Activated naive CD4-positive, alpha-beta T cell treated with anti-CD3 and anti-CD28 coated beads, Interleukin-2, amount 50 U/mL, for 72 hours (primary cell): ENCODE measurements around the gene HAUS8. TPM values are rescaled to one million over a fixed set of nuclear protein-coding genes. Genes with fewer than 3 reads are reported as not detected.

ENCODE experiments used
- ATAC-seq, 2 donors: fragments of 150-1000 bp; cut with Tn5 transposase; 2 replicates each; pipeline ENCODE4 v1.10.0; 2021; ENCODE audit warnings: mild to moderate bottlenecking in 2 of 2, moderate library complexity in 2 of 2
- DNase-seq, 2 donors: peaks; one replicate each; pipeline ENCODE4 v3.0.0; 2021 to 2022; ENCODE audit warnings: low spot score in 2 of 2
- H3K27ac Mint-ChIP-seq, 2 donors: one replicate each; pipeline ENCODE4 v1.8.0; 2022; ENCODE audit warnings: mild to moderate bottlenecking in 2 of 2, mixed read lengths in 2 of 2
- H3K36me3 Mint-ChIP-seq, 2 donors: one replicate each; pipeline ENCODE4 v1.8.0; 2022; ENCODE audit warnings: mixed read lengths in 2 of 2
- H3K9me3 Mint-ChIP-seq, 2 donors: one replicate each; pipeline ENCODE4 v1.8.0; 2022; ENCODE audit warnings: mixed read lengths in 2 of 2
- total RNA-seq, 2 donors: library from RNA; stranded (reverse); gene quantifications; one replicate each; pipeline ENCODE4 v1.2.3, GENCODE V29; 2022

HAUS8 gene
- total RNA-seq, 2 donors from 2014 or later, result 31.6 to 57.1 TPM

DNA sequence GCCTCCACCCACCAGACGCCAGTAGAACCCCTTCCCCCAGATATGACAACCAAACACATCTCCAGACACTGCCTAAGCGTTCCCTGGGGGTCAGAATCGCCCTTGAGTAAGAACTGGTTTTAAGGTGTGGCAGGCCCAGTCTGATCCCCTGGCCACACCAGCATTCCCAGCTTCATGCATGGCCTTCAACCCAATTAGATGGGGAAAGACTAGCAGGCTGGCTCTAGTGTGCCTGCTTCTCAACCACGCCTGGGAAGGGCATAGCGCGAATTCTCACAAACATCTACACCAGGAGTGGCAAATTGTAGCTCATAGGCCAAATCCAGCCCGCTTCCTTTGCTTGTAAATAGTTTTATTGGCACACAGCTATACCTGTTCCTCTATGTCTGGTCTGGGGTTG lies 13.6 kb downstream of the HAUS8 start:
- DNase-seq (no peak), ATAC-seq (no peak)
- no peak overlapping the region for H3K27ac Mint-ChIP-seq
- peaks cover 32 to 47% of the 10 kb centered on the region in 2 donors for H3K36me3 Mint-ChIP-seq
- H3K9me3 Mint-ChIP-seq, result no peaks in the 10 kb centered on the region

DNA sequence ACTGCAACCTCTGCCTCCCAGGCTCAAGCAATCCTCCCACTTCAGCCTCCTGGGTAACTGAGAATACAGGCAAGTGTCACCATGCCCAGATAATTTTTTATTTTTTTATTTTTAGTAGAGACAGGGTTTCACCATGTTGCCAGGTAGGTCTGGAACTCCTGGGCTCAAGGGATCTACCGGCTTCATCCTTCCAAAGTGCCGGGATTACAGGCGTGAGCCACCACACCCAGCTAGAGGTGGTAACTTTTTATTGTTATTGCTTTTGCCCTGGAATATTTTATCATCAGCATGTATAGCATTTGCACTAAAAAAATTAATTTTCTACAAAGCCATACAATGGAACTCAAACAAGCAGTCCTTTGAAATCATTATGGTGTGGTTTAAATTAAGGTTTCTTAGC lies 14.0 kb downstream of the HAUS8 start:
- Mint-ChIP-seq H3K36me3 (peaks cover 32 to 42% of the 10 kb centered on the region in 2 donors), H3K9me3 (no peaks in the 10 kb centered on the region), H3K27ac (no peak overlapping the region)
- ATAC-seq (no peak), DNase-seq (no peak)

DNA sequence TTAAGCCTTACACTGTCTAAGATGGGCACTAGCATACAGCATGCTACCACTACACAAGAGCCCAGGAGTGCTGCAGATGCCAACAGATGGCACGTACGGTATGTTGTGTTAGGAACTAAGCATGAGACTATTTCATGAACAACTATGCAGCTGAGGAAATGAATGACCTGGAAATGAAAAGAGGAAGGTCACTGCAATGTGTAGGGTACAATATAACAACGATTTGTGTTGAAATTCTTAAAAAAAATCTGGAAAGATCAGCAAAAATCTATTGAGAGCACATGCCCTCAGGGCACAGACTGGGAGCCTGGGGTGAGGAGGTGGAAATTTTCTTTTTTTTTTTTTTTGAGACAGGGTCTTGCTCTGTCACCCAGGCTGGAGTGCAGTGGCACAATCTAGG lies 14.4 kb downstream of the HAUS8 start:
- Mint-ChIP-seq H3K27ac (peak overlapping the region in 1 of 2 donors; percentile 25), H3K9me3 (no peaks in the 10 kb centered on the region), H3K36me3 (peaks cover 32 to 39% of the 10 kb centered on the region in 2 donors)
- ATAC-seq, result no peak
- no peak for DNase-seq

DNA sequence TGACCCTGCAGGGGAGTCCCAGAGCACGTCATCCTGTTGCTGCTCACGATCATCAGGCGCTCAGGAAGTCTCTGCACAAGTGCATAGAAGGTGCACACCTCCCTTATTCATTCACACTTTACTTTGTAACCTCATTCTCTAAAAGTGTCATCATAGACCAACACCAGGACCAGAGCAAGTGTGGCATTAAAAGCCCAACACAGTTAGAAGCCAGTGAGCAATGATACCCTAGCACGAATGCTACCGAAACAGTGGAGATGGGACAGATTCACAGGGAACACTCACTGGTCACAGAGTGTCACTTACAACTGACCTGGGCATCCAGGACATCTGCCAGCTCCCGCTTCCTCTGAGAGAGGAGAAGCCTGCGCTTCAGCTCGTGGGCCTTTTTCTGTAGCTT lies 17.0 kb downstream of the HAUS8 start:
- no peak for DNase-seq
- Mint-ChIP-seq H3K36me3 (peaks cover 27 to 30% of the 10 kb centered on the region in 2 donors), H3K9me3 (no peaks in the 10 kb centered on the region), H3K27ac (peak overlapping the region in 1 of 2 donors; percentile 13)
- ATAC-seq, result no peak

DNA sequence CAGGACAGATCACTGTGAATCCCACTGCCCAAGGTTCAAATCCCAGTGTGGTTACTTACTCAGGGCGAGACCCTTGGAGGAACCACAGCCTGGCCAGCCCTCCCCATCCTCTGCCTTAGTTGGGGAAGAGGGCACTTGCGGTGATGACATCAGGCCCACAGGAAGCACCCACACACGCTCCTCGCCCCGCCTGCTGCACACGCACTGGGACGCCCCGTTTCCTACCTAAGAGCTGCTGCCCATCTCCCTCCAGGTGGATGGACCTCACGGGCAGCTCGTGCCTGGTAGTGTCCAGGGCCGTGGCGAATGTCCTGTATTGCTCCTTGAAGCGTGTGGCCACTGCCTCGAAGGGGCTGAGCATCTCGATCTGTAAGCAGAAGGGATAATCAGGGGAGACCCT lies 19.6 kb downstream of the HAUS8 start:
- Mint-ChIP-seq H3K9me3 (no peaks in the 10 kb centered on the region), H3K36me3 (peaks cover 25 to 42% of the 10 kb centered on the region in 2 donors)
- no peak for ATAC-seq

DNA sequence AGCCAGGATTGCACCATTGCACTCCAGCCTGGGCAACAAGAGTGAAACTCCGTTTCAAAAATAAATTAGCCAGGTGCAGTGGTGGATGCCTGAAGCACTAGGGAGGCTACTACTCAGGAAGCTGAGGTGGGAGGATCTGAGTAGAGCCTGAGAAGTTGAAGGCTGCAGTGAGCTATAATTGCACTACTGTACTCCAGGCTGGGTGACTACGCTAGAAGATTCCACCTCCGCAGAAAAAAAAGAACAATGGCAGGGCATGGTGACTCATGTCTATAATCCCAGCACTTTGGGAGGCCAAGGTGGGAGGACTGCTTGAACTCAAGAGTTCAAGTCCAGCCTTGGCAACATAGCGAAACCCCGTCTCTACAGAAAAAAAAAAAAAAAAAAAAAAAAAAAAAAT lies 20.5 kb downstream of the HAUS8 start:
- no peak for ATAC-seq
- DNase-seq, result no peak
- Mint-ChIP-seq H3K27ac (no peak overlapping the region), H3K9me3 (no peaks in the 10 kb centered on the region), H3K36me3 (peaks cover 25 to 34% of the 10 kb centered on the region in 2 donors)

More for the DNA sequence above, 19.6 kb downstream of the HAUS8 start:
- no peak overlapping the region for H3K27ac Mint-ChIP-seq
- no peak for DNase-seq

DNA sequence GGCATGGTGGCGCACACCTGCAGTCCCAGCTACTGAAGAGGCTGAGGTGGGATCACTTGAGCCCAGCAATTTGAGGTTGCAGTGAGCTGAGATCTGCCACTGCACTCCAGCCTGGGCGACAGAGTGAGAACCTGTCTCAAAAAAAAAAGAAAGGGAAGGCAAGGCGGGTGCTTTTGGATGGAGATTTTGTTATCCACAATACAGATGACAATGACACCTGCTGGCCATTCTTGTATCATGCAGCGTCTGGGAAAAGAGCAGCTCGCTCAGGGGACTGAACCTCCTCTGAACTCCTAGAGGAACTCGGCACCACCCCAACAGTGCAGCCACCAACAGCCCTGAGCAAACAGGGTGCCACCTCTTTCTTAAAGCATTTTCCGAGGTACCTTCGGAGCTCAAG lies 22.8 kb downstream of the HAUS8 start:
- Mint-ChIP-seq H3K9me3 (no peaks in the 10 kb centered on the region), H3K36me3 (peaks cover 8 to 16% of the 10 kb centered on the region in 2 donors), H3K27ac (no peak overlapping the region)
- no peak for ATAC-seq
- DNase-seq, result peak in 1 of 2 donors; percentile 26

DNA sequence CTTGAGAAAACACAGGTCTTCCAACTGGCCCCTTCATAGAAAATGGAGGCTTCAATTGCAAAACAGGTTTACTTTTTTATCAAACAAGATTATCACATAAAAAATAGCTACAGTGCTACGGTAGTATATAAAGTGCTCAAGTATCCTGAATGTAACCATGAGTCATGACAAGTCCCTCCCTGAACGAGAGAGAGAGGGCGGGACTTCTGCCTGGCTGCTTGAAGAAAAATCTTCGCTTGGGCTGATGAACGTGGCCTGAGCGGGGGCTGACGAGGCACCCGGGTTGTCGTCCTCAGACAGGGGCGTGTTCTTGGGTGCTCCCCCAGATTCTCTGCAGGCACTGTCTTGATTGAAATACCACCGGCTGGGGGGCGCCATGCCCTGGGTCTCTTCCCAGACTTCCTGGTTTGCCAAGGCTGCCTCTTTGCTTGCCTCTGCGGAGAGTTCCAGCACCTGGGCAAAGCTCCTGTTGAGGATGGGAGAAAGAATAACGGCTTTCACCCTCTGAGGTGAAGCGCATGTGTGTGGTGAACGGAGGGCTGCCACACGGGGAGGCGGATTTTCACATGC lies 25.5 kb downstream of the HAUS8 start:
- no peak for ATAC-seq
- Mint-ChIP-seq H3K36me3 (peaks cover 8 to 16% of the 10 kb centered on the region in 2 donors), H3K27ac (no peak overlapping the region), H3K9me3 (no peaks in the 10 kb centered on the region)
- no peak for DNase-seq

DNA sequence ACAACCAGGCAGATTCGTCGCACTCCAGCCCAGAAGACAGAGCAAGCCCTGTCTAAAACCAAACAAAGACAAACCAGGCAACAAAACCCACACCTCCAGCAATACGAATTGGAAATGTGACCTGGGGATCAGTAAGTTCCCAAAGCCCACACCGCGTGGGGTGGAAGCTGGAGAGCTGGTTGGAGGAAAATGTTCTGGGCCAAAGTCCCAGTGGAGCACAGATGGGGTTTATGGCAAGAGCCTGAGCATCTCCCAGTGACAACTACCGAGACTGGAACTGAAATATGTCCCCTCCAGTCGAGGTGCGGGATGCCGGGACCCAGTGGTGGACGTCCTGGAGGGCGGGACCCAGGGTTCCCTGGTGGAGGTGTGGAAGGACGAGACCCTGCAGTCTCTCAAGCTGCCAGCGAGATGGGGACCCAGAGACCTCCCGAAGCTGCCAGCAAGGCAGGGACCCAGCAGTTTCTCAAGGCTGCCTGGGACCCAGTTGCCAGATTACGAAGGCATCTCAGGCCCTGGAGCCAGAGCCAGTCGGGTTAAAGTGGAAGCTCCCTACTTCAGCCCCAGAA lies 26.3 kb downstream of the HAUS8 start:
- H3K9me3 Mint-ChIP-seq, result no peaks in the 10 kb centered on the region
- H3K27ac Mint-ChIP-seq, result peak overlapping the region in 1 of 2 donors; percentile 16
- ATAC-seq (no peak), DNase-seq (no peak)
- peaks cover 8 to 14% of the 10 kb centered on the region in 2 donors for H3K36me3 Mint-ChIP-seq

DNA sequence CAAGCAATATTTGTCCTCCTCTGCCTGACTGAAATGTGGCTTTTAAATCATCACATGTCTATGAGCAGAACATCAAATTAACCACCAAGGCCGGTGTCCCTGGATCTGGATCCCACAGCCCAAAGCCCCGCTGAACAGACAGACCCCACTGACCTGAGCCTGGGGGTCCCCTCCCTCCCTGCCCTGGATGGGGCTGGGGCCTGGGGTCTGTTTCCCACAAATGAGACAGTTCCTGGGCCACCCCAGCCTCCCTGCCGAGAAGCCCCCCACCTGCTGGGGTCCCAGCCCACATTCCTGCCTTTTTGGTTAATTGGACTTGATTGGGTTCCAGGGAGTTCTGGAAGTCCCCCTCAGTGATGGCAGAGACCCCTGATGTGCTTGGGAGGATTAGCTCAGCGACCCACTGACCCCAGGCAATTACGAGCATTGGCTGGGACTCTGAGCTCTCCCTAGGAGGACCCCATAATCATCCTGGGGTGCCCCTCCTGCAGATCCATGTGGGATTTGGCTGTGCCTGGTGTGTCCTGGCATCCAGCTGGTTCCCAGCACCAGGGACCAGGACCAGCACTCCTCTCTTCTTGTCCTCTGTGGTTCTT lies 29.2 kb downstream of the HAUS8 start:
- no peaks in the 10 kb centered on the region for H3K9me3 Mint-ChIP-seq
- DNase-seq (no peak), ATAC-seq (no peak)
- H3K27ac Mint-ChIP-seq, result no peak overlapping the region
- peaks cover 2% of the 10 kb centered on the region in 2 donors for H3K36me3 Mint-ChIP-seq

DNA sequence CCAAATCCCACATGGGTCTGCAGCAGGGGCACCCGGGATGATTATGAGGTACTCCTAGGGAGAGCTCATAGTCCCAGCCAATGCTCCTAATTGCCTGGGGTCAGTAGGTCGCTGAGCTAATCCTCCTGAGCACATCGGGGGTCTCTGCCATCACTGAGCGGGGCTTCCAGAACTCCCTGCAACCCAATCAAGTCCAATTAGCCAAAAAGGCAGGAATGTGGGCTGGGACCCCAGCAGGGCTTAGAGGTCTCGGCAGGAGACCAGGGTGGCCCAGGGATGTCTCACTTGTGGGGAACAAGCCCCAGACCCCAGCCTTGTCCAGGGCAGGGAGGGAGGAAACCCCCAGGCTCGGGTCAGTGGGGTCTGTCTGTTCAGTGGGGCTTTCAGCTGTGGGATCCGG lies 31.5 kb downstream of the HAUS8 start:
- no peaks in the 10 kb centered on the region for H3K36me3 Mint-ChIP-seq
- H3K9me3 Mint-ChIP-seq, result no peaks in the 10 kb centered on the region
- DNase-seq (no peak), ATAC-seq (no peak)
- H3K27ac Mint-ChIP-seq, result no peak overlapping the region

DNA sequence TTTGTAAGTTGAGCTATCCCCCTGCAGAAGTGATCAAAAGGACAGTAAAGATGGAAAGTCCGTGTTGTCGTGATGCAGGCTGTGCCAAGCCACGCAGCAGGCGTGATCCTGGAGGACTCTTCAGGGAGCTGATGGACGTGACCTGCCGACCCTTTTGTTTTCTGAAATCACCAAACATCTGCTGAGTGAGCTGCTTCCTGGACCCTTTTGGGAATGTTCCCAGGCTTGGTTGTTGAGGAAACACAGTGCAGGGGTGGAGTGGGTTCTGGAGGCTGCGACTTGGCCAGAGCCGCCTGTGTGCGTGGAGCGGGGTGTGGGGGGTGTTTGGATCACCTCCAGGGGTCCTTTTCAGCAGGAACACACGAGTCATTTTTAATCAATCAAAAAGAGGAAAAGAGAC lies 33.3 kb downstream of the HAUS8 start:
- H3K27ac Mint-ChIP-seq, result peak overlapping the region in 1 of 2 donors; percentile 72
- no peaks in the 10 kb centered on the region for H3K36me3 Mint-ChIP-seq
- DNase-seq (no peak), ATAC-seq (no peak)
- H3K9me3 Mint-ChIP-seq, result no peaks in the 10 kb centered on the region

DNA sequence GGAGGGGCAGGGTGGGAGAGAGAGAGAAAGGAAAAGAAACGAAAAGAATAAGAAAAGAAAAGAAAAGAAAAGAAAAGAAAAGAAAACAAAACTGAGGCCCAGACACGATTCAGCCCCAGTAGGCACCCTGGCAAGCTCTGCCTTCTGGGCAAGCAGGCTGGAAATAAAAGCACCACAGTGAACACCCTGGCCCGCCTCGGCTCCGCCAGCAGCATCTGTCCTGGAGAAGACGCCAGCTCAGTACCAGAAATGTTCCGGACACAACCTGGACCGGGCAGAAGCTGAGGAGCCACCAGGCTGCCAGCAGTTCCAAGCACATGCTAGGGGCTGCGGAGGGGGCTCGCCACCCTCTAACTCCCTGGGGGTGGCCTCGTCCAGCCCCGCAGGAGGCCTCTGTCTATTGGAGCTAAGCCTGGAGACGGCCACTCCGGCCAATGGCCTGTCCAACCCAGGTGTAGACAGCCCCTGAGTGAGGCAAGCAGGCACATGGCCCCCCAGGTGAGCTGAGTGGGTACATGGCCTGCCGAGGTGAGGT lies 37.2 kb downstream of the HAUS8 start:
- no peak overlapping the region for H3K27ac Mint-ChIP-seq
- H3K36me3 Mint-ChIP-seq, result no peaks in the 10 kb centered on the region
- no peaks in the 10 kb centered on the region for H3K9me3 Mint-ChIP-seq
- no peak for DNase-seq
- no peak for ATAC-seq

DNA sequence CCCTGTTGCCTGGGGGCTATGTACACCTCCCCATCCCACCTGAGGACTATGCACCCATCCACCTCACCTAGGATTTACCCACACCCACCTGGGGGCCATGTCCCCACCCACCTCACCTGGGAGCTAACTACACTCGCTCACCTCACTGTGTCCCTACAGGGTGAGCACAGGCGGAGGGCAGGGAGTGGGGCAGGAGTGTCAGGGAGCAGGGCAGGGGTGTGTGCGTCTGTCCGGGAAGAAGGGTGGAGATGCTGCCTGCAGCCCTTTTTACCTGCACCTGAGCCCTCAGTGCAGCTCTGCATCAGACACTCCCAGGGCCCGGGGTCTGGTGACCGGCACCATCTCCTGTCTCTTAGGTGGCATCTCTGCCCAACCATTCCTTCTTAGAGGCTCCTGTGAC lies 38.1 kb downstream of the HAUS8 start:
- Mint-ChIP-seq H3K9me3 (no peaks in the 10 kb centered on the region), H3K36me3 (no peaks in the 10 kb centered on the region), H3K27ac (no peak overlapping the region)
- no peak for DNase-seq
- ATAC-seq, result no peak

DNA sequence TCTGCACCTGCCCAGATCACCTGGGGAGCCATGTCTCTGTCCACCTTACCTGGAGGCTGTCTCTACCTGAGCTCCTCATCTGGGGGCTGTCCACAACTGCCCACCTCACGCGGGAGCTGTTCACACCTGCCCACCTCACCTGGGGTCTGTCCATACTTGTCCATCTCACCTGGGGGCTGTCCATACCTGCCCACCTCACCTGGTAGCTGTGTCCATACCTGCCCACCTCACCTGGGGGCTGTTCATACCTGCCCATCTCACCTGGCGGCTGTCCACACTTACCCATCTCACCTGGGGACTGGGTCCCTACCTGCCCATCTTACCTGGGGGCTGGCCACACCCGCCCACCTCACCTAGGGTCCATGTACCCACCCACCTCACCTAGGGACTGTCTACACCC lies 38.6 kb downstream of the HAUS8 start:
- Mint-ChIP-seq H3K9me3 (no peaks in the 10 kb centered on the region), H3K27ac (no peak overlapping the region), H3K36me3 (no peaks in the 10 kb centered on the region)
- ATAC-seq (no peak), DNase-seq (no peak)

DNA sequence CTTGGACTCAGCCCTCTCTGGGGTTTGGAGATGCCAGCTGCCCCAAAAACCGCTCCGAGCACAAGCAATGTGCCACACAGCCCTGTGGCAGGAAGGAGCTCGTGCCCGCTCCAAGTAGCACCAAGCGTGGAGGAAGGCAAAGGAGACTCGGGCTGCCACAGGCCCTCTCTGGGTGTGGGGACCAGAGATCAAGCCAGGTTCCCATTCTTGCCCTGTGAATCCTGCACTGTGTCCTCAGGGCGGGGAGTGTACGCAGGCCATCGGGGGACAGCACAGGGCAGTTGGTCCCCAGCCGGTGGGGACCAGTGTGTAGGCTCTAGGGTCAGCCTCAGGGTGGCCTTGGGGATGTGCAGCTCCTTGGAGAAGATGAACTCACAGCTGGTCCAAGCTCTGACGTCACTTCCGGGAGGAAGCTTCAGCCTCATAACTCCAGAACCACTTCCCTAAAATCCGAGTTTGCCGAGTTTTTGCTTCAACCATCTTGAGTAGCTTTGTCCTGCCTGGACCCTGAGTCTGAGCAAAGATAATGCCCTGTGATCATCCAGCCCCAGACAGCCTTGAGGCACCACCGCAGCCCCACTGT lies 39.3 kb downstream of the HAUS8 start:
- H3K9me3 Mint-ChIP-seq, result no peaks in the 10 kb centered on the region
- DNase-seq, result no peak
- no peak overlapping the region for H3K27ac Mint-ChIP-seq
- no peaks in the 10 kb centered on the region for H3K36me3 Mint-ChIP-seq
- ATAC-seq, result no peak

DNA sequence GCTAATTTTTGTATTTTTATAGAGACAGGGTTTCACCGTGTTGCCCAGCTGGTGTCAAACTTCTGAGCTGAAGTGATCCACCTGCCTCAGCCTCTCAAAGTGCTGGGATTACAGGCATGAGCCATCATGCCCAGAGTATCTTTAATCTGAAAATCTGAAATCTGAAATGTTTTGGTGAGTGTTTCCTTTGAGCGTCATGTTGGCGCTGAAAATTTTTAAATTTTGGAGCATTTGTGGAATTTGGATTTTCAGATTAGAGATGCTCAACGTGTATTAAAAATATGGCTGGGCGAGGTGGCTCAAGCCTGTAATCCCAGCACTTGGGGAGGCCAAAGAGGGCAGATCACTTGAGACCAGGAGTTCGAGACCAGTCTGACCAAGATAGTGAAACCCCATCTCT lies 43.5 kb downstream of the HAUS8 start:
- ATAC-seq (no peak), DNase-seq (no peak)
- H3K9me3 Mint-ChIP-seq, result no peaks in the 10 kb centered on the region
- H3K27ac Mint-ChIP-seq, result no peak overlapping the region
- no peaks in the 10 kb centered on the region for H3K36me3 Mint-ChIP-seq
